Non-pigmented ciliary epithelial cell (primary cell): ENCODE data around the gene GRIK4.

Experiments
- DNase-seq: peaks from one replicate; pipeline ENCODE4 v3.0.0-alpha.2; 2010; ENCODE audit warnings: low read depth

Gene GRIK4

DNA sequence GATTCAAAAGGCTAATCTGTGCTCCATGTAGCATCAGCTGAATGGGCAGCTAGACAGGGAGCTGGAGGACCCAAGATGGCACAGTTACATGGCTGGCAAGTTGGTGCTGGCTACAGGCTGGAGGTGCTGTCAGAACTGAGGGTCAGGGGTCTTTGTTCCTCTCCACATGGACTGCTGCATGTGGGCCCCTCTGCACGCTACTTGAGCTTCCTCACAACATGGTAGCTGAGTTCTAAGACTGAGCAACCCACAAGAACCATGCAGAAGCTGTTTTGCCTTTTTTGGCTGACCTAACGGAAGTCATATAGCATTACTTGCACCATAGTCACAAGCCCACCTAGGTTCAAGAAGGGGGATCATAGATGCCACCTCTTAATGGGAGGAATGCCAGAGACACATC, 196.1 kb downstream of the GRIK4 start:
- no peak for DNase-seq

DNA sequence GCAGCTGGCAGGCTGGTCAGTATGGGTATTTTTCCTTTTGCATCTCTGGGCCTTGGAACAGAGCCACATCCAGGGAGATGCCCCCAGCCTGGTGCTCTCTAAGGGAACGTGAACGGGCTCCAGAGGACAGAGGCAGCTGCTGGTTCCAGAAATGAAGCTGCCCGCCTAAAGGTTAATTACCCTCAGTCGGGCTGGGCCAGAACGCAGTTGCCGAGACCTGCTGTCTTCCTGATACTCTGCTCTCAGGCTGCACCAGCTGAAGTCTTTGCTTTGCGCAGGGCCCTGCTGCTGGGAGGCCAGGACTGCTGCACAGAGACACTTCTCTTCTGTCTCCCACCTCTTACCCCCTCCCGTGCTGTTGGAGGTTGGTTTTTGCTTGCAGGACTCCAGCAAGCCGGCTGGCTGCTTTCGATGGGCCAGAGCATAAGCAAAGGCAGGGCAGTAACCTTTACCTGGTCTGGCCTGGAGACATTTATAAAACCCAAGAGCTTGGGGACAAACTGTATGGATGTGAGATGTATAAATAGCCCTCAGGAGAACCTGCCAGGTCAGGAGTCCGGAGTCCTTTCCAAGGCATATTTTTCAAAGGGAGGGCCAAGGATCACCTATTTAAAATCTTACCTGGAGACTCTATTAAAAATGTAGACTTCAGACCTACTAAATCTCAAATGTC, 197.1 kb downstream of the GRIK4 start:
- DNase-seq = no peak

- no peak for DNase-seq
Observed at GRCh38 chr11:120709808-120710207, 198.3 kb downstream of the GRIK4 start.

GRCh38 chr11:120710354-120711131, 199.0 kb downstream of the GRIK4 start:
- DNase-seq = peak; percentile 34

DNA sequence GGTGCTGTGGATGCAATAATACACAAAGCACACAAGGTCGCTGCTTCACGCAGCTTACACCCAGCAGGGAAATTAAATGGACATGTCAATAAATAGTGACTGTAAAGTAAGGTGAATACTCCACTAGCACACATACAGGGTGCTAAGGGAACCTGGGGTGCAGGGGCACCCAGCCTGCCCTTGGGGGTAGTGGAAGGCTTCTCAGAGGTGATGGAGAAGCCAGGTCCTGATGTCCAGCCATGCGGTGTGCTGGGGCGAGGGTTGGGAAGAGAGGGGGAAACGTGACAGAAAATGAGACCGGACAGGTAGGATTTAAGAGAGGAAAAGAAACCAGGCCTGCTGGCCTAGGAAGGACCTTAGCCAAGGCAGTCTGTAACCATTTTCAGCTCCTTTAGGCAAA, 200.5 kb downstream of the GRIK4 start:
- no peak for DNase-seq

DNA sequence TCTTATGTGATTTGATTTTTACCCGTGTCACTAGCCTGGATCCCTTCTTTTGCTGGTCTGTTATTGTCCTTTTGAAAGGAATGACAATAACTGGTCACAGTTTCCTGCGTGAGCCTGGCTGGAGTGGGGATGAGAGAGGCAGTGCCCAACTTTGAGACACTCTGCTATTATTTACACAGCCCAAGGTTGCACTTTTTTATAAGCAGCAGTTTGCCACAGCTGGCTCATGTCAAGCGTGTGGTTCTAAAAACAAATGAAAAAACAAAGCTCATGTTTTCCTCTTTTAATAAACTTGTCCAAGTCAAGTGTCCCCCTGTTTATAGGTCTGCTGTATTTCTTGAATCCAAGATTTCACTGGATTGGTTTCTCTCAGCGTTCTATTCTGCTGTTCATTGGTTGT, 201.3 kb downstream of the GRIK4 start:
- DNase-seq = no peak

DNA sequence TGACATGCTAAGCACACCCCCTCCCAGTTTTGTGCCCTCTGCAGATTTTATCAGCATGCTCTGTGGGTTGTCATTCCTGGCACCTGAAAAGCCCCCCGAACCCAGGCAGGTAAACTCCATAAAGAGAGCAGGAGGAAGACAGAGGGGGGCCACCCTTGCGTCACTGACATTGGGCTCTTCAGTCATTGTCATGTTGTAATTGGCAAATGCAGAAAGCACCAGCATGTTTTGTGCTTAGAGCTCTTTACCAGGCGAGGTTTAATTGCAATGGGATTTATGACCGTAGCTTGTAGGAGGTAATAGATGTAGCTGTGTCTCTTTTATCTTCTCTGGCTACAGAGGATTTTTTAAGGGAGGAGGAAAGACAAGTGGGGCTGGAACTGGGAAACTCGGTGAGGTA, 201.7 kb downstream of the GRIK4 start:
- DNase-seq = no peak

- no peak for DNase-seq
Observed at GRCh38 chr11:120714438-120714837, 202.9 kb downstream of the GRIK4 start.

DNA sequence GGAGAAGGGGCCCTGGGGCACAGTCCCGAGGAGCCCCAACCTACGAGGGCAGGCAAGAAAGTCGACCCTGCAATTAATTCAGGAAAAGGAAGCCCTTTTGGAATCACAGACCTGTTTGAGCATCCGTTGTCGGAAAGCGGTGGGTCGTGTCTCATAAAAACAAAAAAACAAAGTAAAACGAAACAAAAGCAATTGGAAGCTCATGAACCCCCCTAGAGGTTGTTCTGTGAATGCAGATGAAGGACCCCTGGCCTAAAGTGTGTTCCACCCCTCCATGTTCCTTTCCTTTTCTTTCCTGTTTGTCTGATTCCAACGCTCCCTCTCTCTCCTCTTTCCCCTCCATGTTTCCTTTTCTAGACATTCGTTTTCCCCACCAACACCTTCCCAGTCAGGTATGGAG, 203.7 kb downstream of the GRIK4 start:
- DNase-seq = no peak

GRCh38 chr11:120717042-120717441, 205.5 kb downstream of the GRIK4 start:
- DNase-seq = no peak

DNA sequence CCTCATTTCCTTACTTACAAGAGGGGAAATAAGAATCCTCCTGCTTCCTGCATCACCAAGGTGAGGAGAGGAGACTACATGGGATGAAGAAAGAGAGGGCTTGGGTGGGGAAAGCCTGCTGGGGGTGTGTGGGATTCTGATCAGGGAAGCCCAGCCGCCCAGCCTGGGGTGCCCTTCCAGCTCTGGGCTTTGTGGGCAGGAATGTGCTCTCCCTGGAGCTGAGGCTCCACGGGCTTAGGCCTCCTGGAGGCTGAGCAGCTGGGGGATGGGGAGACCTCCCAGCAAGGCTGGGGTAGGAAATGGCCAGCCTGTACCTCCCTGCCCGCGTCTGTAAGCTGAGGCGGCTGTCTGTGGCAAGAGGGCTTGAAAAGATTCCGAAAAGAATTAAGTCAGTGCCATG, 206.1 kb downstream of the GRIK4 start:
- no peak for DNase-seq

- DNase-seq = no peak
Observed at GRCh38 chr11:120718171-120718570, 206.6 kb downstream of the GRIK4 start.

GRCh38 chr11:120719348-120719747, 207.8 kb downstream of the GRIK4 start:
- no peak for DNase-seq

- DNase-seq = no peak
Observed at GRCh38 chr11:120720760-120721159, 209.2 kb downstream of the GRIK4 start.

DNA sequence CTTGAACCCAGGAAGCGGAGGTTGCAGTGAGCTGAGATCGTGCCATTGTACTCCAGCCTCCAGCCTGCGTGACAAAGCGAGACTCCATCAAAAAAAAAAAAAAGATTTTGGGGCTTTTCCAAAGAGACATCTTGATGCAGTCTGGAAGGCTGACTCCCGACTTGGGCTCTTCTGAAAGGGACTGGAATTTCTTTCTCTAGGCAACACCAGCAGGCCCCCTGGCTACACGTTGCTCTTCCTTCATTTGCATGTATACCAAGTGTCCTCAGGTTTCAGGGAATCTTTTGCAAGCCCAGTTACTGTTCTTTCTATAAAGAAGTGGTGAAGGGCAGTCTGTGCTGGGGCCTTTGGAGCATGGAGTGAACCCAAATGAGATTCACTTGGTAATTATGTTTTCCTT, 211.0 kb downstream of the GRIK4 start:
- DNase-seq = no peak

- DNase-seq = no peak
Observed at GRCh38 chr11:120723751-120724150, 212.2 kb downstream of the GRIK4 start.

DNA sequence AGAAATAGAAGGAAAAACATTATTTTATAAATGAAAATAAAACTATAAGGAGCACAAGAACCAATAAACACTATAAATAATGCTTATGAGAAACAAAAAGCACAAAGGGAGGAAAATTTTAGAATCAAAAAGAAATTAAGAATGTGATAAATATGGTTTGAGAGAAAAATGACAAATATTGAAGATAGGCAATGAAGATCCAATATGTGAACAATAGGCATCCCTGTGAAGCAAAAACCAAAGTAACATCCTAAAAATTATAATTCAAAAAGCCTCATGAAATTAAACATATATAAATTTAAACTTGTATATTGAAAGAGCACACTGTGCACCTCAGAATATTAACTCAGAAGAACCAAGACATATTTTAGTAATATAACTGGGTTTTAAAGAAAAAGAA, 216.2 kb downstream of the GRIK4 start:
- no peak for DNase-seq

- DNase-seq = no peak
Observed at GRCh38 chr11:120735035-120735434, 223.5 kb downstream of the GRIK4 start.

DNA sequence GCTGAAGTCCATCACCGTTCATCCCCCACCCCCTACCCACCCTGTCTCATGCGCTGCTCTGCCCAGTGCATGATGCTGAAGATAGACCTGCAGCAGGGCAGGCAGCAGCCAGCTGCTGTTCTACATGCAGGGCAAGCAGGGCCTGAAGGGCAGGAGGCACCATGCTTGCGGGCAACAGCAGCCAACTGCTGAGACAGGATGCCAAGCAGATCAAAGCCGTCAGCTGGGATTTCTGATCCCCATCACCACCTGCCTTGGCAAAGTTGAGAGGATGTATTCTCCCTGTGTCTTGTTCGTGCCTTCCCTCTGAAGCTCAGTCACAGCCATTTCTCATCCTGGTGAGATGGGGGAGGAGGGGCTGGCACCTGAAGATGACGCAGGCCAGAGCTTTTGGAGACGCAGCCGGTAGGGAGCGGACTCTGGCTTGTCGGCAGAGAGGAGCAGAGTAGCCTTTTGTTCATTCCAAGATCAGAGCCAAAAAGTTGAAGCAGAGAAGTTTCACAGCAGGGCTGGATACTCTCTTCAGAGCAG, 227.0 kb downstream of the GRIK4 start:
- DNase-seq = no peak

GRCh38 chr11:120739780-120740179, 228.2 kb downstream of the GRIK4 start:
- no peak for DNase-seq

- DNase-seq = no peak
Observed at GRCh38 chr11:120740380-120740779, 228.8 kb downstream of the GRIK4 start.

GRCh38 chr11:120744016-120744994, 232.8 kb downstream of the GRIK4 start:
- no peak for DNase-seq
